GM19240 (cell line): ENCODE results near the gene C19orf47.
"Not testable (repeated sequence)": the region's sequence is repeated elsewhere in the genome, so short reads cannot be mapped to it uniquely, and the experiment has no call there.

Source experiments
- DNase-seq: peaks from one replicate; pipeline ENCODE4 v3.0.0; 2011; ENCODE audit warnings: low spot score; ENCODE audit not compliant: insufficient read length

The C19orf47 gene

GRCh38 chr19:40377876-40378385 is 29.7 kb upstream of the C19orf47 start:
- no peak for DNase-seq

GRCh38 chr19:40376286-40376862 is 28.2 kb upstream of the C19orf47 start:
- DNase-seq = no peak

- no peak for DNase-seq
These were observed 25.9 kb upstream of the C19orf47 start for GRCh38 chr19:40374084-40374483.

GRCh38 chr19:40371802-40372122 is 23.6 kb upstream of the C19orf47 start:
- DNase-seq = no peak

GRCh38 chr19:40370997-40371801 is 23.0 kb upstream of the C19orf47 start:
- no peak for DNase-seq

- DNase-seq = not testable (repeated sequence)
These were observed 22.1 kb upstream of the C19orf47 start for GRCh38 chr19:40370253-40370652.

GRCh38 chr19:40369797-40370196 is 21.6 kb upstream of the C19orf47 start:
- no peak for DNase-seq

GRCh38 chr19:40367577-40368434 is 19.6 kb upstream of the C19orf47 start:
- DNase-seq = no peak

GRCh38 chr19:40366697-40367561 is 18.7 kb upstream of the C19orf47 start:
- DNase-seq = no peak

- DNase-seq = peak; percentile 91
These were observed 17.6 kb upstream of the C19orf47 start for GRCh38 chr19:40365613-40366401.

GRCh38 chr19:40365010-40365409 is 16.8 kb upstream of the C19orf47 start:
- no peak for DNase-seq

- DNase-seq = no peak
These were observed 14.9 kb upstream of the C19orf47 start for GRCh38 chr19:40363069-40363468.

GRCh38 chr19:40362160-40362559 is 14.0 kb upstream of the C19orf47 start:
- no peak for DNase-seq

- DNase-seq = no peak
These were observed 12.6 kb upstream of the C19orf47 start for GRCh38 chr19:40360708-40361241.

GRCh38 chr19:40360020-40360707 is 12.0 kb upstream of the C19orf47 start:
- no peak for DNase-seq

GRCh38 chr19:40358773-40359172 is 10.6 kb upstream of the C19orf47 start:
- DNase-seq = peak; percentile 39

- no peak for DNase-seq
These were observed 9.4 kb upstream of the C19orf47 start for GRCh38 chr19:40357640-40358039.

- DNase-seq = no peak
These were observed 8.7 kb upstream of the C19orf47 start for GRCh38 chr19:40356681-40357595.
